NCI-H2029 treated with DMSO at 0.1 percent for 48 hours (cell line): ENCODE measurements around the gene FOXO3.
"Not testable (repeated sequence)": the region's sequence is repeated elsewhere in the genome, so short reads cannot be mapped to it uniquely, and the experiment has no call there.

Experiments used
- DNase-seq: peaks from one replicate; lab custom pipeline; 2025; lab: John Stamatoyannopoulos, UW

FOXO3 gene

GRCh38 chr6:108661982-108662381, 101.3 kb downstream of the FOXO3 start:
- no peak for DNase-seq

GRCh38 chr6:108662702-108663101, 102.0 kb downstream of the FOXO3 start:
- no peak for DNase-seq

- DNase-seq: not testable (repeated sequence)
Observed at GRCh38 chr6:108663494-108664064, 102.9 kb downstream of the FOXO3 start.

GRCh38 chr6:108665495-108666196, 104.9 kb downstream of the FOXO3 start:
- DNase-seq: no peak

GRCh38 chr6:108666656-108667260, 106.0 kb downstream of the FOXO3 start:
- DNase-seq: no peak

GRCh38 chr6:108667993-108668392, 107.3 kb downstream of the FOXO3 start:
- no peak for DNase-seq

GRCh38 chr6:108669673-108670072, 109.0 kb downstream of the FOXO3 start:
- DNase-seq: no peak

- DNase-seq: no peak
Observed at GRCh38 chr6:108671175-108671574, 110.5 kb downstream of the FOXO3 start.

- no peak for DNase-seq
Observed at GRCh38 chr6:108671790-108672189, 111.1 kb downstream of the FOXO3 start.

GRCh38 chr6:108672641-108673040, 111.9 kb downstream of the FOXO3 start:
- no peak for DNase-seq

- no peak for DNase-seq
Observed at GRCh38 chr6:108673153-108673552, 112.4 kb downstream of the FOXO3 start.

- no peak for DNase-seq
Observed at GRCh38 chr6:108673602-108674001, 112.9 kb downstream of the FOXO3 start.

GRCh38 chr6:108675226-108676200, 114.8 kb downstream of the FOXO3 start:
- DNase-seq: no peak

GRCh38 chr6:108676555-108676954, 115.8 kb downstream of the FOXO3 start:
- DNase-seq: no peak

GRCh38 chr6:108677357-108677756, 116.6 kb downstream of the FOXO3 start:
- DNase-seq: no peak

- no peak for DNase-seq
Observed at GRCh38 chr6:108677894-108678293, 117.2 kb downstream of the FOXO3 start.

GRCh38 chr6:108680314-108680713, 119.6 kb downstream of the FOXO3 start:
- not testable (repeated sequence) for DNase-seq

GRCh38 chr6:108681721-108682120, 121.0 kb downstream of the FOXO3 start:
- DNase-seq: not testable (repeated sequence)

GRCh38 chr6:108682383-108683119, 121.8 kb downstream of the FOXO3 start:
- DNase-seq: not testable (repeated sequence)

GRCh38 chr6:108683976-108684375, 123.3 kb downstream of the FOXO3 start:
- DNase-seq: not testable (repeated sequence)

- no peak for DNase-seq
Observed at GRCh38 chr6:108684771-108685329, 124.1 kb downstream of the FOXO3 start.
